ENCODE measurements around the gene PLEKHM3.

GRCh38 chr2:207839028-207839427, 186.3 kb downstream of the PLEKHM3 start:
- TF ChIP-seq, protein P1, sequence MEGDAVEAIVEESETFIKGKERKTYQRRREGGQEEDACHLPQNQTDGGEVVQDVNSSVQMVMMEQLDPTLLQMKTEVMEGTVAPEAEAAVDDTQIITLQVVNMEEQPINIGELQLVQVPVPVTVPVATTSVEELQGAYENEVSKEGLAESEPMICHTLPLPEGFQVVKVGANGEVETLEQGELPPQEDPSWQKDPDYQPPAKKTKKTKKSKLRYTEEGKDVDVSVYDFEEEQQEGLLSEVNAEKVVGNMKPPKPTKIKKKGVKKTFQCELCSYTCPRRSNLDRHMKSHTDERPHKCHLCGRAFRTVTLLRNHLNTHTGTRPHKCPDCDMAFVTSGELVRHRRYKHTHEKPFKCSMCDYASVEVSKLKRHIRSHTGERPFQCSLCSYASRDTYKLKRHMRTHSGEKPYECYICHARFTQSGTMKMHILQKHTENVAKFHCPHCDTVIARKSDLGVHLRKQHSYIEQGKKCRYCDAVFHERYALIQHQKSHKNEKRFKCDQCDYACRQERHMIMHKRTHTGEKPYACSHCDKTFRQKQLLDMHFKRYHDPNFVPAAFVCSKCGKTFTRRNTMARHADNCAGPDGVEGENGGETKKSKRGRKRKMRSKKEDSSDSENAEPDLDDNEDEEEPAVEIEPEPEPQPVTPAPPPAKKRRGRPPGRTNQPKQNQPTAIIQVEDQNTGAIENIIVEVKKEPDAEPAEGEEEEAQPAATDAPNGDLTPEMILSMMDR (IDR thresholded peaks at IDR 0.05) = no peak
- TF ChIP-seq POLR2A (IDR thresholded peaks at IDR 0.05) = no peak
